GM19452 (cell line): Measurements from ENCODE around the gene PIM1.
A peak's percentile ranks its signal among the peaks of the same experiment; 100 is the strongest.

Experiments
- ATAC-seq: cut with Tn5 transposase; IDR thresholded peaks from one replicate; pipeline ENCODE4 v1.9.1; 2021; ENCODE audit not compliant: unreplicated experiment

PIM1 gene

DNA sequence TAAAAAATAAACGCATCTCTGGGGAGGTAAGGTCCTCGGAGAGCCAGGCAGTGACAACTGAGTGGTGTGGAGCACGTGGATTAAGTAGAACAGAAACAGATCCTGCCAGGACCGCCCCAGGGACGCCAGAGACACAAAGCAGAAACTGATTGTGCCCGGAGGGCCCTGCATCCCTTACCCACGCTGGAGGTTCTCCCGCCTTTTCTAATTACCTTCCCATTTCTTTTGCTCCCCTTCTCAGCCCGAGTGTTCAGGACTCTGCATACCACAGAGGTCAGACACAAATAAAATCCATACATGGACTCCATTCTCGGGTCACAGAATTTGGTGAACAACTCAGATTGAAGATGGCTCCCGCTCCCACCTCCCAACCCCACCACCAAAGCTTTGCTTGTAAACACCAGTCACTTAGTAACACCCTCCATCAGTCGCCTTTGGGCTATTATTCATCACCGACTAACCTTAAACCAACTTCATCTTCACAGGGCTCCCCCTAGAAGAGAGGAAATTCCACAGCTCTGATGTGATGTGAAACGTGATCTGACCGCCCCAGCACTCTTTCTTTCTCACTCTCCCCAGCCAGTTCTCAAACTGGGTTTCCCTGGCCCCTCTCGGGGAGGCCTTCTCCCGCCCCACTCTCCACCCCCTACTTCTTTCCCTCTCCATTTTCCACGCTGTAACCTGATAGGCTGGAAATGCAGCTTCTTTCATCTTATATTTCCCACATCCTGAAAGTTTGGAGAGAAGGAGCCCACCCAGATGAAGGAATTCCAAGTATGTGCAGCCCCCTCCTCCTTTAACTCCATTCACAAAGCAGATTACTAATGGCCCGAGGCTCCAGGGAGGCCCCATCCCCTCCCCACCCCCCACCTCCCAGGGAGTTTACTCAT is 32.5 kb upstream of the PIM1 start:
- ATAC-seq = no peak

DNA sequence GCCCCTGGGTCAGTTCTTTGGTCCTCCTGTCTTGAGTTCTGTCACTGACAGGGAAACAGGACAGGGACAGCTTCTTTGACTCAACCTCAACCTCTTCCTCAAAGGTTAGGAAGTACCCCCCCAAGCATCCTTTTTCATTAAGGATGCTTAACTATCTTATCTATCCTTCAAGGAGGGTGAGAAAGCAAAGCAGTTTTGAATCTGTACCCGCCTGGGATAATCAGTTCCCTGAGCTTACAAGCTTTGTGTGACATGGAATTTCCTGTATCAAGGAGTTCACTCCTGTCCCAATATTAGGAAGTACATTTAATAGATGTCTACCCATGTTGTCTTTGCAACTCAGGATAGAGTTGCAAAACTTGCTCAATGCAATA is 31.1 kb upstream of the PIM1 start:
- no peak for ATAC-seq

DNA sequence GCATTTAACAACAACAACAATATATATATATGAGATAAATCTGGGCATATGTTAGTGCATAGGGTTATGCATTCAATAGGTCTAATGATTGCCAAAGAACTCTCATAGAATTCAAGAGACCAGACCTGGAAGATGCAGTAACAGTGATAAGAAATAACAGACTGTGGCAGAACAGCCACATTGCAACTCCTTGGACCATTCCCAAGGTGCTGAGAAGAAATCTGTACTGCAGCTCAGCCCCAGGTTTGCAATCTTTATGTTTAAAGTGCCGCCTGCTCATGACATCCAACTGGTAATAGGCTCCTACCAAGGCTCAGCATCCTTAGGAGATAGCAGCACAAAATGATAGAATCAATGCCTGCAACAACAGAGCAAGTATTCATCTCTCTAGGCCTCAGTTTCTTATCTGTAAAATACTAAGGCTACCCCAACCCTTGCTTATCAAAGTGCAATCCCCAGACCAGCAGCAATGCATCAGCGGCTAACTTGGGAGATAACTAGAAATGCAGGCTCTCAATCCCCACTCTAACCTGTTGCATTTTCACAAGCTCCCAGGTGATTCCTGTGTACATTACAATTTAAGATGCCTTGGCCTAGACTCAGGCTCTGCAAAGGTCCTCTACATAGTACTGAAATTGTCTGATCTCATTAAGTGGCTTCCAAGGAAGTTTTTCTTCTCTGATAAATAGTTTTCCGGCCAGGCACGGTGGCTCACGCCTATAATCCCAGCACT is 30.6 kb upstream of the PIM1 start:
- no peak for ATAC-seq

DNA sequence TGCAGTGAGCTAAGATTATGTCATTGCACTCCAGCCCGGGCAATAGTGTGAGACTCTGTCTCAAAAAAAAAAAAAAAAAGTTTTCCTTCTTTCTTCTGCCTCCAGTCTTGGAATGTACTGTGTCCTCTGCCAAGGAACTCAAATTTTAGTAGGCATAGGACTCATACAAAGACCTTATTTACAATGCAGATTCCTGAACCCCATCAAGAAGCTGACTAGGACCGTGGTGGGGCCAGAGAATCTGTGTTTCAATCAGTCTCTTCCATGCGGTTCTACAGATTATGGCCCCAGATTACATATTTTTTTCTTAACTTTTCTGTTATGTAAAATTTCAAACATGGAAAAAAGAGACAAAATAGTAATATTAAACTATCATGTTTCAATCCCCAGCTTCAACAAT is 29.8 kb upstream of the PIM1 start:
- ATAC-seq = no peak

DNA sequence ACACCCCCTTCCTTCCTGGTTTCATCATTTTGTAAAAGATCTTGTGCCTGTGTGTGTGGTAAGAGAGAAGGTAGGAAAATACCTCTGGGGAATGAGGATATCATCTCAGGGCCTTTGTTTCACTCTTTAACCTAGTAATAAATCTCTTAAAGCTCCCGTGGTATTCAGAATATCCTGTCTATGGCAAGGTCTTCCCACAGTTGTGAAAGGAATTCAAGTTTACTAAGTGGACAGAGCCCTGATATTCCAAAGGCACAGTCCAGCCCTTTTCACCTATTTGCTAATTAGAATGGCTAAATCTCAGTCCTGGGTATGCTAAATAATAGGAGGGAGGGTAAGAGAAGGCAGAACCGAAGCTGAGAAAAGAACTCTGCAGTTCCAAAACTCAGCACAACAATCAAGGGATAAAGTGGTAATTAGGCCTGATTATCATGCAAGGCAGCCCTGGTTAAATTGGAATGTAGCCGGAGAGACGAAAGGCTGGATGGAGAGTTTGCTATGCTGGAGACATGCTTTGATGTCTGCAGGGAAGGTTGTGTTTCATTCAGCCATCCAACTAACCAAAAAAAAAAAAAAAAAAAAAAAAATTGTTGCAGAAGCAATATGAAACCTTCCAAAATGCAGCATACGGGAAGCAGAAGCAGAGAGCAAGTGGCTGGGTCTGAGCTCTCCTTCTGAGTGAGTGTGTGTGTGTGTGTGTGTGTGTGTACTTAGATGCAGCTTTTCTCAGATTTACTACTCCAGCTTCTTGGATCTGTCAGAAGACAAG is 28.5 kb upstream of the PIM1 start:
- ATAC-seq = no peak

DNA sequence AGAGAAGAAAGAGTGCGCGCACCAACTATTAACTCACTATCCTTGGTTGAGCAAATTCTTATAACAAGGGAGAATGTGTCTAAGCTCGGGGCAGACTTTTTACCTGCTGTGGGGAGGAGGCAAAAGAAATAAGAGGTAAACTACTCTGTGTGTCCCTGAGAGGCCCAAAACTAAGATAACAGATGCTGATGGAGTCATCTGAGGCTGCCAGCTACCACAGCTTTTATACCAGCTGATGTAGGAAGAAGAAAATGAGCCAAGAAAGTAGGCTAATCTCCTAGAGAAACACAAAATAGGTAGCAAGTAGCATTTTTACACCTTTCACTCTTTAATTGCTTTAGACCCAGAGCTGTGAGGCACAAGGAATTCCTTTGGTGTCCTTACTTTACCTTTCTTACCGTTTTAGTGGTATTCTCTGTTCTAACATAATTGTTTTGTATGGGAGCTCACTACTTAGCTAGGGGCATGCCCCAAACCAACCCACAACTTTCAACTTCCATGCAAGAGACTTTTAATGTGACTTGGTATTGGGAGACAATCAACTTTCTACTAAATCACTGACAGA is 27.8 kb upstream of the PIM1 start:
- ATAC-seq = no peak

DNA sequence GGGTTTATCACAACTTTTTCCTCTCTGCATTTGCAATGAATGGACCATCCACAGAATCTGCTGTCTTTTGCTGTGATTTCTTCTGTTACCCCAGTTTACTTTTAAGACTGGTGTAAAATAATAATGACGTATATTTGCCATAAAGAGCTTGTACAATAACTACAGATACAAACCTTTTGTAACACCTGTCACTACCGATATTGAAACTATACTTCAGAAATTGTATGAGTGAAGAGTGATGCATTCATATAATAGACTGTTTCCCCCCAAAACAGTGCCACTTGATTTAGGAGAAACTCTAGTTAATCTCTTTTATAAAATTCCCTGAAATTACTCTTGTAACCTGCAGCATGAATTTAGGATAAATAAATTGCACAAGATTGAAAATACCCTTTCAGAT is 26.4 kb upstream of the PIM1 start:
- no peak for ATAC-seq

DNA sequence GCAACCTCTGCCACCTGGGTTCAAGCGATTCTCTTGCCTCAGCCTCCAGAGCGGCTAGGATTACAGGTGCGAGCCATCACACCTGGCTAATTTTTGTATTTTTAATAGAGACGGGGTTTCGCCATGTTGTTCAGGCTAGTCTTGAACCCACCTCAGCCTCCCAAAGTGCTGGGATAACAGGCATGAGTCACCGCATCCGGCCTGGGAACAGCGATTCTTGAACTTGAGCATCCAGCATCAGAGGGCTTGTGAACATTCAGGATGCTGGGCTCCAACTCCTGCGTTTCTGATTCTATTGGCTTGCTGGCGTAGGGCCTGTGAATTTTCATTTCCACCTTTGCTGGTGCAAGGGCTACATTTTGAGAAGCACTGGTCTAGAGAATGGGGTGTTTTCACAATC is 24.5 kb upstream of the PIM1 start:
- ATAC-seq = no peak

DNA sequence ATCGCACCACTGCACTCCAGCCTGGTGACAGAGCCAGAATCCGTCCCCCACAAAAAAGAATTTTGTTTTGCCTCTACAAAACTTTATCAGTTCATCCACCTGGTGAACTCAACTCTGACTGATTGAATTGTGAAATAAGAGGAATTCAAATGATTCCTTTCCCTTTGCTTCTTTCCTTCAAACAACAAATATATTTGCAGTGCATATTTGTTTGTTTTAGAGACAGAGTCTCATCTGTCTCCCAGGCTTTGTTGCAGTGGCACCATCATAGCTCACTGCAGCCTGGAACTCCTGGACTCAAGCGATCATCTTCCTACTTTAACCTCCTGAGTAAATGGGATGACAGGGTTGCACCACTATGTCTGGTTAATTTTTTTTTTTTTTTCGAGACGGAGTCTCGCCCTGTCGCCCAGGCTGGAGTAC is 23.2 kb upstream of the PIM1 start:
- no peak for ATAC-seq

DNA sequence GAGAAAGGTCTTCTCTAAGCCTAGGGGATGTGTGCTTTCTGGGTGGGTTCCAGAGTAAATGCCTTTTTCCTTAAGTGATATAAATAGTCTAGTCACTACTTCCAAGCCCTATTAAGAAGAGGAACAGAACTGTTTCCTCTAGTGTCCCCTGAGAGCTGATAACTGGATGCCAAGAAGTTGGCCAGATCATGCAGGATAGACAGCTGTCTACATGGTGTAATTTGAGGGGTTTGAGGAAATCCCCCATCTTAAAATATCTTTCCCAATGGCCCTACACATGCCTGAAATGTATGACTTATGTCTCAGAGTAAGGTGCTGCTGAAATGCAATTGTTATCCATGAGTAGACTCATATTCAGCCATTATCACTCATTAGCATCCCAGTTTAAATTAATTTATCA is 20.2 kb upstream of the PIM1 start:
- ATAC-seq = no peak

DNA sequence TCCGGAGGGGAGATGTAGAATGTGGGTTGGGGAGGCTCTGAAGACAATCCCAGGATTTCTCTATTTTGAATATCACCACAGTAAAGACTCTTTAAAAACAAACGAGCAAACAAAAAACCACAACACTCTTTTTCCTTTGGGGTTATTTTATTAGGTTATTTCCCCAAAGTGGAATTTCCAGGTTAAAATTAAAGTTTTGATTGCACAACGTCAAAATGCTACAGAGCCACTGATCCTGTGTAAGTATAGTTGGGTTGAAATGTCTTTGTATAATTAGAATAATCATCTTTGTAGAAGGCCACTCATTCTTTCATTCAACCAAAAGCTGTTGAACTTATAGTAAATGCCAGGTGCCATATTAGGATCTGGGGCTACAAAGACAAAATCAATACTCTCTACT is 19.6 kb upstream of the PIM1 start:
- no peak for ATAC-seq

DNA sequence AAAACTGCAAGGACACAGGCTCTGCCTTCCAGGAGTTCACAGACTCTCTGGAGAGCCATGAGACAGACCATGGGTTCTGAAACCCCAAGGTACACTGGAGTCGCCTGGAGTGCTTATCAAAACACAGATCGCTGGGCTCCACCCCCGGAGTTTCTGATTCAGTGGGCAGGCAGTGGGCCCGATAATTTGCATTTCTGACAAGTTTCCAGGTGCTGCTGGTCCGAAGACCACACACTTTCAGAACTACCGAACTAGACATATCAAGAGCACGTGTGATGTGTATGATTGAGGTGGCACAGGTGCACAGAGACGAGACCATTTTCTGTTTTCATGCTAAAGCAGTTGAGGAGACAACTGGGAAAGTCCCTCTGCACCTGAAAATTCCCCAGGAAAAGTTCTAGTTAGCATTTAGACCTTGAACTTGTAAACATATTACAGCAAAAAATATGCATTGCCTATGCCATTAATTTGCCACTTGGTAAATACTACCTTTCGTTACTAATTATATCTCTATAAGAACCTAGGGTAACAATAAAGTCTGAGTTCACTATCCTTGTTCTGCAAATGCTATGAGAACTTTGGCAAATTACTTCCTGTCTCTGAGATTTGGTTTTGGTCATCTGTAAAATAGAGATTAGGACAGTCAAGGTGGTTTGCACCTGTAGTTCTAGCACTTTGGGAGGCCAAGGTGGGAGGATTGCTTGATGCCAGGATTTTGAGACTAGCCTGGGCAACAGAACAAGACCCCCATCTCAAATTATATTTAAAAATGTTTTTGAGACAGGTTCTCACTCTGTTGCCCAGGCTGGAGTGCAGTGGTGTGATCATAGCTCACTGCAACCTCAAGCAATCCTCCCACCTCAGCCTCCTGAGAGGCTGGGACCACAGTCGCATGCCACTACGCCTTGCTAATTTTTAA is 14.3 kb upstream of the PIM1 start:
- peak; percentile 84 for ATAC-seq

DNA sequence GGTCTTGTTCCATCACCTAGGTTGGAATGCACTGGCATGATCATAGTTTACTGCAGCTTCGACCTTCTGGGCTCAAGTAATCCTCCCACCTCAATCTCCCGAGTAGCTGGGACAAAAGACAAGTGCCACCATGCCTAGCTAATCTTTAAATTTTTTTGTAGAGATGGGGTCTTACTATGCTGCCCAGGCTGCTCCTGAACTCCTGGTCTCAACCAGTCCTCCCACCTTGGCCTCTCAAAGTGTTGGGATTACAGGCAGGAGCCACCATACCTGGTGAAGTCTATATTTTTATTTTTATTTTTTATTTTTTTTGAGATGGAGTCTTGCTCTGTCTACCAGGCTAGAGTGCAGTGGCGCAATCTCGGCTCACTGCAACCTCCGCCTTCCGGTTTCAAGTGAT is 11.4 kb upstream of the PIM1 start:
- ATAC-seq = no peak

DNA sequence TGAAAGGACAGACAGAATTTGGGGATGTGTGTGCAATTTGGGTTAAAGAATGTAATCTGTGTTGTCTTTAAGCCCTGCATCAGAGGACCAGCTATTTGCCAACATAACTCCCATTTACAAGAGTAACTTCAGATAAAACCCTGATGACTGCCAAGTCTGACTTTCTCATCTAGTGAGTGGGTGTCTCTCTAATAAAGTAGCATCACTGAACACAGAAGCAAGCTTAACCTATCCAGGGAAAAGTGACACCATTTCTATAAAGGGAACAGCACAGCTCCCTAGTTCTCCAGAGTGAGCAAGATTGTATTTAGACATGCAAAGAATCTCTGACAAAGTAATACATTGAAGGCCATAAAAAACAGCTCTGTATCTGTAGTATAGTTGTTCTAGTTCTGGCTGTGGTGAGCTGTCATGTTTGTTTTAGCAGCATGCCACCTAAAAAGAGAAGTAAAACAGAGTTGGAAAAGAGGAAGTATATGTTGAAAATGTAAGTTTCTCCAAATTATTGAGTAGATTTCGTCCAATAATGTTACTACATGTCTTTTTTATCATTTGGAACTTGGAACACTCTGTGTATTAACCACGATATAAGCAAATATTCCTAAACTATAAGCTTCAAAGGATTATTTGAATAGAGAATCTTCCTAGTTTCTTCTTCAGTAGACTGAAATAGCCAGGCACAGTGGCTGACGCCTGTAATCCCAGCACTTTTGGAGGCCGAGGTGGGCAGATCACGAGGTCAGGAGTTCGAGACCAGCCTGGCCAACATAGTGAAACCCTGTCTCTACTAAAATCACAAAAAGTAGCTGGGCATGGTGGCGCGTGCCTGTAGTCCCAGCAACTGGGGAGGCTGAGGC is 8.8 kb upstream of the PIM1 start:
- no peak for ATAC-seq

DNA sequence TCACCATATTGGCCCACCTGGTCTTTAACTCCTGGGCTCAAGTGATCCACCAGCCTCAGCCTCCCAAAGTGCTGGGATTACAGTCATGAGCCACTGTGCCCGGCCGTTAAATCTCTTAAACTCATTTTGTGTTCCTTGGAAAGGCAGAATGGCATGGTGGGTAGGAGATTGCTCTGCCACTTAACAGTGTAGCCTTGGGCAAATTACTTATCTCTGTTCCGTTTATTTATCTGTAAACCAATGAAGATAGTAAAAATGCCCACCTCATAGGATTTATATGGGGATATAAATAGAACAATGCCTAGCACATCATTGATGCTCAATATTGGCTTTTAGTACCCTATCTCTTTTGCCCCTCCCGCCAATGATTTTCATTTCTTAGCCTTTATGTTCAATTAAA is 7.2 kb upstream of the PIM1 start:
- ATAC-seq = no peak

DNA sequence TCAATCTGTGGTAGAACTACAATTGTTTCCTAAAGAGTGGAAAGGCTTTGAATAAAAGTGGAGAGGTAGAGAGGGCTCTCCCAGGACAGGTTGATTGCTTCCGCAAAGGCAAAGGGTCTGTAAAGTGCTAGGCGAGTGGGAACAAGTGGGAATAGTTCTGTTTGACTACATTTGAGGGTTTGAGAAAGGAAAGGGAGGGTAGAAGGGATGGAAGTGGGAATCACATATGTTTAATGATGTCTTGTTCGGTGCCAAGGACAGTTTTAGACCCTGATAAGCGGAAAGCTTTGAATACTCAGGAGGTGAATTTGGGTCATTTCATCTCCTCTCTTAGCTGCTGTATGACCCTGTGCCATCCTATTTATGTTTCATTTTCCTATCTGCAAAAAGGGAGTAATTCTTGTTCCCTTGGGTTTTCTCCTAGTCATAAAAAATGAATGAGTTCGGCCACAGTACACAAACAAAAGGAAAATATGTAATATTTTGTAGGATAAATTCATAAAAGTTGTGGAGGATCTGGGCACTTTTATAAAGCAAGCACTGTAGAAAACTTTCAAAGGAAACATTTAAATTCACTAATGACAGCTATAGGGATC is 1.7 kb upstream of the PIM1 start:
- ATAC-seq = no peak

DNA sequence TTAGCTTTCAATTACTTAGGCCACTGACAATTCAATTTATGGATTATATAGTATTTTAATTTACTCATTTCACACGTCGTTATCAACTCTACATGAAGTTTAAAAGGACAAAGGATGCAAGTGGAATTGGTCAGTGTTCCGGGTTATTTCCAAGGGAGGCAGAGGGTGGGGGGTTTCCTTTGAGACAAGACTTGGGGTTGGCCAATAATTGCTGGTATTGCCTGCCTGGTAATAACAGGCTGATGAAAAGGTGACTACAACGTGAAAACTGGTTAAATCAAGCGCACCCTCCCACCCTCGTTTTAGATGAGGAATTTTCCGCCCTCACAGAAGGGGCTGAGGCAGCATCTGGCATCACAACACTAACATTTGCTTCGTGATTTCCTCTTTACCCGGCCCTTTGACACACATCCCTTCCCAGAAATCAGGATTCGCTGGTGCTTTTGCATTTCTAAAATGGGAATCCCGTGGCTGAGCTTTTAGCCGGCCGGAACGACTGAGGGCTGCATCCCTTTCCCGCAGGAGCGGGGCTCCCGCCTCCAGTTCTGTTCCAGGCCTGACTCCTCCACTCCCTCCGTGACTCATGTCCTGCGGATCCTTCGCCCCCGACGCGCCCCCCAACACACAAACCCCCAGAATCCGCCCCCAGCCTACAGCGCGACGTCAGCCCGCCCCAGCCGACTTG is 999 bp upstream of the PIM1 start:
- ATAC-seq = no peak
